Suprapubic skin (tissue), 4 donors: ENCODE results near the gene WASF2. TPM values are rescaled to one million over a fixed set of nuclear protein-coding genes. Genes with fewer than 3 reads are reported as not detected.

Experiments used
- DNase-seq, 2 donors: peaks; one replicate each; pipeline ENCODE4 v3.0.0-alpha.2; 2019; ENCODE audit warnings: low spot score in 2 of 2
- H3K27ac ChIP-seq: fragments of 200-600 bp; sonication (generic); one replicate; pipeline ENCODE4 v1.5.1; 2019
- H3K27me3 ChIP-seq: fragments of 200-600 bp; sonication (generic); one replicate; pipeline ENCODE4 v1.5.1; 2019
- H3K36me3 ChIP-seq: fragments of 200-600 bp; sonication (generic); one replicate; pipeline ENCODE4 v1.5.1; 2019
- H3K4me1 ChIP-seq: fragments of 200-600 bp; sonication (generic); one replicate; pipeline ENCODE4 v1.5.1; 2019
- H3K4me3 ChIP-seq: fragments of 200-600 bp; sonication (generic); one replicate; pipeline ENCODE4 v1.5.1; 2019; ENCODE audit warnings: mild to moderate bottlenecking
- H3K9me3 ChIP-seq: fragments of 200-600 bp; sonication (generic); one replicate; pipeline ENCODE4 v1.5.1; 2019
- EP300 ChIP-seq: sonication (generic); formaldehyde crosslinking; IDR thresholded peaks from one replicate; pipeline ENCODE4 v1.6.1; 2017; ENCODE audit warnings: antibody characterized with exemption
- POLR2A ChIP-seq, 2 donors: fragments of 450-650 bp; IDR thresholded peaks; one replicate each; pipeline ENCODE4 v1.6.1; 2017; ENCODE audit warnings: antibody characterized with exemption in 2 of 2, mild to moderate bottlenecking in 2 of 2, moderate library complexity in 2 of 2
- POLR2AphosphoS5 ChIP-seq, 3 donors: sonication (generic); formaldehyde crosslinking; IDR thresholded peaks; one replicate each; pipeline ENCODE4 v1.6.1; 2017; ENCODE audit warnings: antibody characterized with exemption in 3 of 3
- WGBS: methylation state at CpG from one replicate; pipeline ENCODE4 v1.1.5; 2018; 5-methylcytosine and 5-hydroxymethylcytosine counted together
- total RNA-seq, 4 donors: library from RNA; depleted of rRNA; stranded (reverse); fragments of >200 nt; gene quantifications; one replicate each; pipeline ENCODE4 v1.1.0, GENCODE V29; 2016
- TF ChIP-seq, protein P1 (sequence below), 2 donors: fragments of 200-600 bp in 1 of 2; fragments of 450-650 bp in 1 of 2; sonication (generic) in 1 of 2; IDR thresholded peaks; one replicate each; pipeline ENCODE4 v1.5.1; 2016 to 2019; ENCODE audit warnings: antibody characterized with exemption in 2 of 2, mild to moderate bottlenecking in 1 of 2, moderate library complexity in 1 of 2

Gene WASF2
- total RNA-seq, 4 donors from 2014 or later, result 69.0 to 96.0 (median 90.4) TPM

DNA sequence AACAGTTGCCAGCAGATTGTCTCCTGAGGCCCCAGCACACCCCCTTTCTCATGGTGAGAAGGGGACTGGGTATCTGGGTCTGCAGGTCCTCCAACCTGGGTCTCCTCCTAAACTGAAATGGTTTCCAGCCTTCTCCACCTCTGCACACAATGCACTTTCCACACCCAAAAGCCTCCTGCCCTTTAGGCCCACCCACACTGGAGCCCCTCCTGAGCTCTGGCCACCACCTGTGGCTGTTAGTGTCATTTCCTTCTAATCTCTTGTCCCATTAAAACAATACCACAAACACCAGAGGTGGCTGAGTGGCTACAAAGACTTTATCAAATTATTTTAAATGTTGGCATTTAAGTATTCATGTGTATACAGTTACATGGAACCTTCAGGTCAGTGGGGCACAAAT, 86.0 kb downstream of the WASF2 start:
- H3K27ac ChIP-seq, result peak overlapping the region; percentile 89

DNA sequence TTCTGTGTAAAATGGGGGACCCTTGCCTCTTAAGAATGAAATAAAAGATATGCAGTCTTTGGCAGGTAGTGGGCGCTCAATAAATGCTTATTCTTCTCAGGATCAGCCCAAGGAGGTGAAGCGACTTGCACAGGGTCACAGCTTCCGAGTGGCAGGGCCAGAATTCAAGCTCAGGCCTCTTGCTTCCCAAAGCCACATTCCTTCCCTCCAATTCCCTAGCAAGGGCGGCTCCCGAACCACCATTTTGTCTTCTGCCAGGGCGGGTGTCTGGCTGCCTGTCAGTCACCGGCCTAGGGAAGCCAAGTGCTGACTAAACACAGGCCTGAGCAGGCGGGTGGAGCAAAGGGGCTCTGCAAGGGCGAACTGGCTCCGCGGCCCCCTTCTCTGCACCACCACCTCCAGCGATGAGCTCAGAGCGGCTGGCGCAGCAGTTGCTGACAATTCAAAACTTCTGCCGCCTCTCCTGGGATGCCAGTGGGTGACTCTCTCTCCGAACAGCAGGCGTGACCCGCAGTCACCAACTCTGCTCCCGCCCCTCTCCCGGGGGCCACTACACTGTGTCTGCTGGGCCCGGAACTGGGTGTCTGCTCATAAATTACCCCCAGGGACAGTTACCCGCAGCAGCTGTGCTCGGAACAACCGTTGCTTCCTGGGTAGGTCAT, 86.8 kb downstream of the WASF2 start:
- H3K4me1 ChIP-seq, result peaks cover 91% of the 10 kb centered on the region
- no peaks in the 10 kb centered on the region for H3K27me3 ChIP-seq
- TF ChIP-seq, protein P1, sequence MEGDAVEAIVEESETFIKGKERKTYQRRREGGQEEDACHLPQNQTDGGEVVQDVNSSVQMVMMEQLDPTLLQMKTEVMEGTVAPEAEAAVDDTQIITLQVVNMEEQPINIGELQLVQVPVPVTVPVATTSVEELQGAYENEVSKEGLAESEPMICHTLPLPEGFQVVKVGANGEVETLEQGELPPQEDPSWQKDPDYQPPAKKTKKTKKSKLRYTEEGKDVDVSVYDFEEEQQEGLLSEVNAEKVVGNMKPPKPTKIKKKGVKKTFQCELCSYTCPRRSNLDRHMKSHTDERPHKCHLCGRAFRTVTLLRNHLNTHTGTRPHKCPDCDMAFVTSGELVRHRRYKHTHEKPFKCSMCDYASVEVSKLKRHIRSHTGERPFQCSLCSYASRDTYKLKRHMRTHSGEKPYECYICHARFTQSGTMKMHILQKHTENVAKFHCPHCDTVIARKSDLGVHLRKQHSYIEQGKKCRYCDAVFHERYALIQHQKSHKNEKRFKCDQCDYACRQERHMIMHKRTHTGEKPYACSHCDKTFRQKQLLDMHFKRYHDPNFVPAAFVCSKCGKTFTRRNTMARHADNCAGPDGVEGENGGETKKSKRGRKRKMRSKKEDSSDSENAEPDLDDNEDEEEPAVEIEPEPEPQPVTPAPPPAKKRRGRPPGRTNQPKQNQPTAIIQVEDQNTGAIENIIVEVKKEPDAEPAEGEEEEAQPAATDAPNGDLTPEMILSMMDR (IDR thresholded peaks at IDR 0.05), result no peak
- TF ChIP-seq POLR2AphosphoS5 (IDR thresholded peaks at IDR 0.05), result no peak
- no peak for TF ChIP-seq POLR2A (IDR thresholded peaks at IDR 0.05)
- TF ChIP-seq EP300, result no peak
- peak overlapping the region; percentile 16 for H3K4me3 ChIP-seq
- no peaks in the 10 kb centered on the region for H3K9me3 ChIP-seq
- peaks cover 24% of the 10 kb centered on the region for H3K36me3 ChIP-seq
- WGBS, result 16% methylated on average over 11 of the region's 24 CpGs
- peak in 1 of 2 donors; percentile 90 for DNase-seq
- H3K27ac ChIP-seq, result peak overlapping the region; percentile 89

More for the DNA sequence above, 86.0 kb downstream of the WASF2 start:
- Histone ChIP-seq H3K9me3 (no peaks in the 10 kb centered on the region), H3K4me1 (peaks cover 87% of the 10 kb centered on the region), H3K4me3 (peak overlapping the region; percentile 16), H3K36me3 (peaks cover 31% of the 10 kb centered on the region), H3K27me3 (no peaks in the 10 kb centered on the region)
- DNase-seq, result no peak
- TF ChIP-seq POLR2AphosphoS5 (IDR thresholded peaks at IDR 0.05) (no peak), EP300 (no peak), POLR2A (IDR thresholded peaks at IDR 0.05) (no peak)
- TF ChIP-seq, protein P1 (IDR thresholded peaks at IDR 0.05), result no peak

DNA sequence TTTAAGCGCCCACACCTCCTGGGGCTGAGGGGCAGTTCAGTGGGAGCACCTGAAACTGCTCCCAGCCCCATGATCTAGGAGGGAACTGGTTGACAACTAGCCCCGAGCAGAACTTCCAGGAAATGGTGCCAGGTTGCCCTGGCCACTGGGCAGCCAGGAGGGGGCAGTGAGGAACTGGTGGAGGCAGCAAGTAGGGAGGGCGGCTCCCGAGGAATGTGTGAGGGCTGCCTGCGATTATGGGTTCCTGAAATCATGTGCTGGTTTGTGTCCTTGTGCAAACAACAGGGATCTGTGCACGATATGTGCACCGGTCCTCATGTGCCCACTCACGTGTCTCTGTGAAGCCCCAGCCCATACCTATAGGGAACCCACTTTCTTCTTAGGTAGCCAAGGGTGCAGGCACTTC, 87.6 kb downstream of the WASF2 start:
- Histone ChIP-seq H3K36me3 (peaks cover 15% of the 10 kb centered on the region), H3K4me3 (no peak overlapping the region), H3K4me1 (peaks cover 89% of the 10 kb centered on the region), H3K9me3 (no peaks in the 10 kb centered on the region), H3K27ac (peak overlapping the region; percentile 89), H3K27me3 (no peaks in the 10 kb centered on the region)
- WGBS, result 22% methylated on average over 5 of the region's 8 CpGs
- peak in 1 of 2 donors; percentile 90 for DNase-seq
- TF ChIP-seq POLR2AphosphoS5 (IDR thresholded peaks at IDR 0.05) (no peak), POLR2A (IDR thresholded peaks at IDR 0.05) (no peak), EP300 (no peak)
- TF ChIP-seq, protein P1 (IDR thresholded peaks at IDR 0.05), result peak; percentile 12 to 46

DNA sequence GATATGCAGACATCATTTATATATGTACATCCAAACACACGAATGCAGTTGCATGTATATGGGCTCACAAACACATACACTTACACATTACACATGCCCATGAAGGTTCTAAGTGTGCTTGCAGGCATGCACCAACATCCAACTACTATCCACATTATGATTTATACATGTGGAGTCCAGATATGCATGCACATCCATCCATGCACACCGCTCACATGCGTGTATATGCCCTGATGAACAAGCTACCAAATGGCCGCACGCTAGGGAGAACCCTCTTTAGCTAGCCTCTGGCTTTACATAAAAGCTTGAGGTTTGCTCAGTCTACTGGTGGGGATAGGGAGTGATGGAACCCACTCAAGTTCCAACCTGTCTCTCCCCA, 89.0 kb downstream of the WASF2 start:
- H3K4me1 ChIP-seq, result peaks cover 85% of the 10 kb centered on the region
- H3K4me3 ChIP-seq, result no peak overlapping the region
- no peak for DNase-seq
- H3K27ac ChIP-seq, result no peak overlapping the region
- H3K27me3 ChIP-seq, result no peaks in the 10 kb centered on the region
- TF ChIP-seq, protein P1 (IDR thresholded peaks at IDR 0.05), result no peak
- TF ChIP-seq EP300 (no peak), POLR2A (IDR thresholded peaks at IDR 0.05) (no peak), POLR2AphosphoS5 (IDR thresholded peaks at IDR 0.05) (peak in 1 of 3 donors; percentile 27)
- no peaks in the 10 kb centered on the region for H3K9me3 ChIP-seq
- H3K36me3 ChIP-seq, result peaks cover 1% of the 10 kb centered on the region
- 90% methylated on average over 5 of the region's 5 CpGs for whole genome bisulfite sequencing

DNA sequence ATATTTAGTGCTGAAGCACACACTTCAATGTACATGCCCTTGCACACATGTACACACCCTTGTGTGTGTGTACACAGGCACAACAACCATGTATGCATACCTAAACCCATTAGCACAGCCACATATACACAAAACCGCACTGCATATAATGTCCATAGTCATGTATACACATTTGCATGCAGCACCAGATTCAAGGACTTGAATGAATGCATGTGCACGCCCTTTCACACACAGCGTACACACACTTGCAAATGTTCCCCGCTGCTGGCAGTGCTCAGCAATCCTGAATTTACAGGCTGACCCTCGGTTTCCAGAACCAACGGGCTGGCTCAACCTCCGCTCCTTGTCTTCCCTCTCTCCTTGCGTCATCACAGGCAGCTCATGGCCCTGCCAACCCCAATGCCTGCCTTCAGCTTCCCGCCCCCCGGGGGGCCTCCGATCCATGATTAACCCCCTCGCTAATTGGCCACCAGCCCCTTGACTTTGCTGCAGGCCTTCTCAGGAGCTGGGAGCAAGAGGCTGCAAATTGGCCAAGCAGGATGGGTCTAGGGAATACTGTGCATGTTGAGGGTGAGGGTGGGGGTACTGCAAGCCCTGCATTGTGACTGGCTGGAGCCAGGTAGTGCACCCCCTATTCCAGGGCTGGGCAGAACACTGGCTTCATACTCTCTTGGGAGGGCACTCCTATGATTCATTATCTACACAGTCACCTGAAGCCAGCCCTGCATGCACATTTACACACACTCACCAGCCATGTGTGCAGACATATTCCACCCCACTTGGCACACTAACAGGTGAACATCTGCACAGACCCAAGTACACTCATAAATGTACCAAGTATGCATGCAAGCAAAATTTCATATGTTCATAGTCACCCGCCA, 89.6 kb downstream of the WASF2 start:
- Histone ChIP-seq H3K27me3 (no peaks in the 10 kb centered on the region), H3K27ac (no peak overlapping the region), H3K4me1 (peaks cover 85% of the 10 kb centered on the region), H3K36me3 (no peaks in the 10 kb centered on the region), H3K4me3 (no peak overlapping the region), H3K9me3 (no peaks in the 10 kb centered on the region)
- 33% methylated on average over 13 of the region's 13 CpGs for WGBS
- TF ChIP-seq POLR2A (IDR thresholded peaks at IDR 0.05) (no peak), POLR2AphosphoS5 (IDR thresholded peaks at IDR 0.05) (no peak), EP300 (no peak)
- TF ChIP-seq, protein P1 (IDR thresholded peaks at IDR 0.05), result no peak
- DNase-seq, result no peak
